ENCODE data around the gene GNAZ. TPM values are rescaled to one million over a fixed set of nuclear protein-coding genes. Genes with fewer than 3 reads are reported as not detected.

The GNAZ gene
- total RNA-seq, 1 experiment from 2014 or later, result 5.0 TPM

DNA sequence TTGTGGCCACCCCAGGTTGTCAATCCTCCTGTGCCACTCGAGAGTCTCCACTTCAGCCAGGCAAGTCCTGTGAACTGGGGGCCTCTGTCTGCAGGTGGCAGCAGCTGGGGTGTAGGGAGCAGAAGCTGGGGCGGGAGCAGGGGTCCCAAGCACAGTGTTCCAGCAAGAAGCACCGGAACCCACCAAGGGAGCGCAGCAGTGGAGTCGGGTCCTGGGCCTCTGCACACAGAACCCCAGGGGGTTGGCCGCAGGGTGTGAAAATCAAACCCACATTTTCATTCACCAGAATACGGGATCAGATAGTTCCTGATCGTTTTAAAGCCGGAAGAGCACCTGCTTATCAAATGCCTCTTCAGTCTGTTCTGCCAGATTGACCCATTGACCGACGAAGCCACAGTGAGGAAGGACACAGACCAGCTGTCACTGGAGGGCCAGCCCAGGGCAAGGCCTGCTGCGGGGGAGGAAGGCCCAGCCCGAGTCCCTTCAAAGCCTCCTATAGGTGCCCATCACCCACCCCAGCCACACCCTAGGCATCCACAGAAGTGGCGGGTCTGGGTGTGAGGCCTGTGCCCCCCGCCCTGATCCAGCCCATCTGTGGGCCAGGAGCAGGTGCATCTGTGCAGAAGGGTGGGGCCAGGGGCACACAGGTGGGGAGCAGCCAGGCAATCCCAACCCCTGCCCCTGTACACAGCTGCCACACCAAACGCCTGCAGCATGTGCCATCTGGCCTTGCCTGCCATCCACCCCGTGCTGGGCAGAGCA lies 37.3 kb downstream of the GNAZ start:
- Histone ChIP-seq H3K18ac (ENCODE audit: insufficient read length, low read depth, low read length) (no peak overlapping the region), H3K79me2 (ENCODE audit: insufficient read depth, low read length) (no peaks in the 10 kb centered on the region), H3K23me2 (ENCODE audit: insufficient read length, low read depth, low read length, poor library complexity, severe bottlenecking) (no peaks in the 10 kb centered on the region), H3T11ph (ENCODE audit: low read length) (no peak overlapping the region), H2BK120ac (ENCODE audit: low read depth, low read length, poor library complexity, severe bottlenecking) (no peak overlapping the region), H3K27me3 (ENCODE audit: insufficient read depth, low read length) (no peaks in the 10 kb centered on the region; the same call in 1 of the 2 replicates), H3K79me1 (ENCODE audit: insufficient read depth, low read depth, low read length, poor library complexity, severe bottlenecking) (no peaks in the 10 kb centered on the region), H4K5ac (ENCODE audit: insufficient read length, low read depth, low read length) (no peak overlapping the region), H3K4ac (ENCODE audit: low read depth, low read length) (no peak overlapping the region), H3K4me1 (ENCODE audit: insufficient read depth, low read length) (no peaks in the 10 kb centered on the region), H3K4me2 (ENCODE audit: insufficient read depth, insufficient read length, low read length) (no peak overlapping the region), H3K27ac (ENCODE audit: insufficient read length, low read depth, low read length) (no peak overlapping the region), H2AFZ (ENCODE audit: low read length) (no peak overlapping the region), H3K9me3 (ENCODE audit: control insufficient read depth, low read depth, low read length) (no peaks in the 10 kb centered on the region), H3K23ac (ENCODE audit: insufficient read length, low read depth, low read length) (no peak overlapping the region), H2BK20ac (ENCODE audit: low read depth, low read length, poor library complexity, severe bottlenecking) (no peak overlapping the region), H2BK12ac (ENCODE audit: insufficient read length, low read depth, low read length) (no peak overlapping the region), H2BK15ac (ENCODE audit: low read depth, low read length) (no peak overlapping the region), H2BK5ac (ENCODE audit: insufficient read length, low read length) (no peak overlapping the region), H2AK5ac (ENCODE audit: insufficient read length, low read length) (no peak overlapping the region), H4K20me1 (ENCODE audit: control insufficient read depth, insufficient read depth, insufficient read length) (no peaks in the 10 kb centered on the region), H4K91ac (ENCODE audit: insufficient read length, low read depth, low read length) (no peak overlapping the region), H3K56ac (ENCODE audit: insufficient read length, low read depth, low read length) (no peak overlapping the region), H4K8ac (replicated peaks; ENCODE audit: insufficient read length, low read depth, low read length) (no peak overlapping the region), H3K9ac (ENCODE audit: extremely low read depth, insufficient read length, low read length) (no peak overlapping the region), H3K14ac (ENCODE audit: insufficient read depth, low read length) (no peak overlapping the region; the same call in 1 of the 2 replicates)
- peak overlapping the region in 1 of 3 experiments; percentile 70; a peak in 2 of 7 replicates for H3K27ac Mint-ChIP-seq
- H3K27me3 Mint-ChIP-seq (ENCODE audit: low read depth), result peaks cover 26% of the 10 kb centered on the region
- H3K4me1 Mint-ChIP-seq, result peaks cover 4% of the 10 kb centered on the region in 2 experiments; a peak in 3 of 4 replicates
- TF ChIP-seq, protein P1, sequence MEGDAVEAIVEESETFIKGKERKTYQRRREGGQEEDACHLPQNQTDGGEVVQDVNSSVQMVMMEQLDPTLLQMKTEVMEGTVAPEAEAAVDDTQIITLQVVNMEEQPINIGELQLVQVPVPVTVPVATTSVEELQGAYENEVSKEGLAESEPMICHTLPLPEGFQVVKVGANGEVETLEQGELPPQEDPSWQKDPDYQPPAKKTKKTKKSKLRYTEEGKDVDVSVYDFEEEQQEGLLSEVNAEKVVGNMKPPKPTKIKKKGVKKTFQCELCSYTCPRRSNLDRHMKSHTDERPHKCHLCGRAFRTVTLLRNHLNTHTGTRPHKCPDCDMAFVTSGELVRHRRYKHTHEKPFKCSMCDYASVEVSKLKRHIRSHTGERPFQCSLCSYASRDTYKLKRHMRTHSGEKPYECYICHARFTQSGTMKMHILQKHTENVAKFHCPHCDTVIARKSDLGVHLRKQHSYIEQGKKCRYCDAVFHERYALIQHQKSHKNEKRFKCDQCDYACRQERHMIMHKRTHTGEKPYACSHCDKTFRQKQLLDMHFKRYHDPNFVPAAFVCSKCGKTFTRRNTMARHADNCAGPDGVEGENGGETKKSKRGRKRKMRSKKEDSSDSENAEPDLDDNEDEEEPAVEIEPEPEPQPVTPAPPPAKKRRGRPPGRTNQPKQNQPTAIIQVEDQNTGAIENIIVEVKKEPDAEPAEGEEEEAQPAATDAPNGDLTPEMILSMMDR (conservative IDR thresholded peaks at IDR 0.05), result no peak
- no CpG with 5 or more reads among the region's 17 CpGs for WGBS (ENCODE audit: extremely low coverage, insufficient read length, low lambda C conversion rate)
- DNase-seq, result no peak
- H3K9me3 Mint-ChIP-seq, result no peaks in the 10 kb centered on the region
- H3K4me3 Mint-ChIP-seq, result no peak overlapping the region
- H3K36me3 Mint-ChIP-seq (ENCODE audit: insufficient read depth in 1 of 3, low read depth in 3 of 3), result no peaks in the 10 kb centered on the region
